ENCODE results near the gene TMSB4X.
"Not testable (repeated sequence)": the region's sequence is repeated elsewhere in the genome, so short reads cannot be mapped to it uniquely, and the experiment has no call there.

The TMSB4X gene

GRCh38 chrX:12955882-12956703 is 18.8 kb upstream of the TMSB4X start:
- TF ChIP-seq CTCF (IDR thresholded peaks at IDR 0.05): no peak
- H3K27ac ChIP-seq: peak overlapping the region; percentile 56 to 79
- H3K4me3 ChIP-seq: no peak overlapping the region
- DNase-seq (ENCODE audit: low spot score): no peak

- H3K27ac ChIP-seq: peak overlapping the region; percentile 56 to 79
- no peak for TF ChIP-seq CTCF (IDR thresholded peaks at IDR 0.05)
- H3K4me3 ChIP-seq: no peak overlapping the region
- DNase-seq (ENCODE audit: low spot score): no peak
These were observed 18.0 kb upstream of the TMSB4X start for GRCh38 chrX:12956704-12957534.

GRCh38 chrX:12958059-12958458 is 16.9 kb upstream of the TMSB4X start:
- no peak for TF ChIP-seq CTCF (IDR thresholded peaks at IDR 0.05)
- no peak for DNase-seq (ENCODE audit: low spot score)
- H3K4me3 ChIP-seq: no peak overlapping the region
- H3K27ac ChIP-seq: peak overlapping the region in 1 of 2 donors; percentile 1

- DNase-seq (ENCODE audit: low spot score): no peak
- no peak overlapping the region for H3K4me3 ChIP-seq
- H3K27ac ChIP-seq: no peak overlapping the region
- TF ChIP-seq CTCF (IDR thresholded peaks at IDR 0.05): no peak
These were observed 16.4 kb upstream of the TMSB4X start for GRCh38 chrX:12958461-12958860.

GRCh38 chrX:12961196-12961718 is 13.7 kb upstream of the TMSB4X start:
- Histone ChIP-seq H3K27ac (peak overlapping the region in 1 of 2 donors; percentile 9), H3K4me3 (no peak overlapping the region)
- DNase-seq (ENCODE audit: low spot score): no peak
- TF ChIP-seq CTCF (IDR thresholded peaks at IDR 0.05): no peak

GRCh38 chrX:12962041-12962504 is 12.8 kb upstream of the TMSB4X start:
- Histone ChIP-seq H3K27ac (peak overlapping the region in 1 of 2 donors; percentile 9), H3K4me3 (no peak overlapping the region)
- no peak for DNase-seq (ENCODE audit: low spot score)
- TF ChIP-seq CTCF (IDR thresholded peaks at IDR 0.05): no peak

GRCh38 chrX:12963210-12963850 is 11.6 kb upstream of the TMSB4X start:
- not testable (repeated sequence) for H3K27ac ChIP-seq; DNase-seq (ENCODE audit: low spot score)

More at GRCh38 chrX:12963210-12963850, 11.6 kb upstream of the TMSB4X start:
- H3K4me3 ChIP-seq: not testable (repeated sequence)

Data from coronary artery (tissue), 2 donors.